HG03432 (cell line): ENCODE measurements around the gene KPNA1.
"Not testable (repeated sequence)": the region's sequence is repeated elsewhere in the genome, so short reads cannot be mapped to it uniquely, and the experiment has no call there.

Experiments used
- ATAC-seq: cut with Tn5 transposase; IDR thresholded peaks from one replicate; pipeline ENCODE4 v1.9.1; 2021; ENCODE audit warnings: mild to moderate bottlenecking, moderate library complexity; ENCODE audit not compliant: unreplicated experiment

Gene KPNA1

DNA sequence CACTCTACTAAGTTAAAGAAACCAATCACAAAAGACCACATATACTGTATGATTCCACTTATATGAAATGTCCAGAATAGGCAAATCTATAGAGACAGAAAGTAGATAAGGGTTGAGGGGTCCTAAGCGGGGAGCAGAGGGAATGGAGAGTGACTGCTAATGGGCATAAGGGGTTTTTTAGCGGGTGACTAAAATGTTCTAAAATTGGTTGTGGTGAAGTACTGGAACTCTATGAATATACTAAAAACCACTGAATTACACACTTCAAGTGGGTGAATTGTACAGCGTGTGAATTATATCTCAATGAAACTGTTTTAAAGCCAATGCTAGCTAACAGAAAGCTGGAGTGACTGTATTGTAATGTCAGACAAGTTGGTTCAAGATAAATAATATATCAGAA is 33.3 kb downstream of the KPNA1 start:
- ATAC-seq = no peak

DNA sequence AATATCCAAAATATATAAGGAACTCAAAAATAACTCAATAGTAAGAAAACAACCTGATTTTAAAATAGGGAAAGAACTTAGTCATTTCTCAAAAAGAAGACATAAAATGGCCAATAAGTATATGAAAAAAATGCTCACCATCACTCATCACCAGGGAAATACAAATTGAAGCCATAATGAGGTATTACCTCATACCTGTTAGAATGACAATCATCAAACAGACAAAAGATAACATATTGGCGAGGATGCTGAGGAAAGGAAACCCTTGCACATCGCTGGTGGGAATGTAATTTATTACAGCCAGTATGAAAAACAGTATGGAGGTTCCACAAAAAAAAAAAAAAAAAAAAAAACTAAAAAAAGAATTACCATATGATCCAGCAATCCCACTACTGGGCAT is 38.2 kb downstream of the KPNA1 start:
- no peak for ATAC-seq

DNA sequence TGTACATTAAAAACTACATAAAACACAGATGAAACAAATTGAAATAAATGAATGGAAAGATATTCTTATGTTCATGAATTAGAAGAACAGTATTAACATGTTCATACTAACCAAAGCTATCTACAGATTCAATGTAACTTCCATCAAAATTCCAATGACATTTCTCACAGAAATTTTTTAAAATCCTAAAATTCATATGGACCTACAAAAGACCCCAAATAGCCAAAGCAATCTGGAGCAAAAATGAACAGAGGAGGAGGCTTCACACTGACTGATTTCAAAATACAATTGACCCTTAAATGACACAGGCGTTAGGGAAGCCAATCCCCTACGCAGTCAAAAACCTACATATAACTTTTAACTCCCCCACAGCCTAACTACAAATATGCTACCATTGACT is 39.4 kb downstream of the KPNA1 start:
- ATAC-seq = no peak

DNA sequence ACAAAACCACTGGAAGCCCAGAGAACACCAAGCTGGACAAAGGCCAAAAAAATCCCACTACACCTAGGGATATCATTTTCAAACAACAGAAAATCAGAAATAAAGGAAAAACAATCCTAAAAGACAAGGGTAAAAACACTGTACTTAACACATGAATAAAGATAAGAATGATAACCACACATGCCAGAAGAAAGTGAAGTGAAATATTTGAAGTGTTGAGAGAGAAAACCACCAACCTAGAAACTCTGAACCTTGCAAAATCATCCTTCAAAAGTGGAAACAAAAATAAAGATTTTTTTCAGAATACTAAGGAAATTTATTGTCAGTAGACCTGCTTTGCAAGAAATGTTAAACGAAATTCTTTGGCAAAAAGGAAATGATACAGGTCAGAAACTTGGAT is 45.1 kb downstream of the KPNA1 start:
- ATAC-seq = no peak

DNA sequence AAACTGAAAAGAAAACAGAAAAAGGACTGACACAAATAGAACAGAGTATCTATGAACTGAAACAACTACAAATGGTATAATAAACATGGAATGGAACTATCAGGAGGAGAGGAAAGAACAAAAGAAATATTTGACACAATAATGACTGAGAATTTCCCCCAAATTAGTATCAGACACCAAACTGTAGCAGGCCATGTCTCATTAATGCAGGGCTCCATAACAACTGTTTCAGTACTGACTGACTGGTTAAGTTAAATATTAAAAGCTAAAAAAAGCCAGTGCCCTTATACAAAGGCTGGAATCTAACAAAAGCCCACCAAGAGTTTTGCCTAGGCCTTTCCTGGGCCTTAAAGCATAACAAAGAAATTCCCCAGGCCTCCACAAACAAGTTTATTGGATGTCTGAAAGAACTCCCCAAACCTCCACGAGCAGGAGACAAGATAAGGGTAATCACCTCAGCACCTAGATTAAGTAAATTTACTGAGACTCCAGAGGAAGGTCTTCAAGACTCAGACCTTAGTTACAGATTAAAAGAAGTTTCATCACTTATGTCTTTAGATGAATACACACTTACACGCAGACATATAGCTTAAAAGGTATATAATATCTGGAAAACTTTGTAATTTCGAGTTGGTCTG is 45.7 kb downstream of the KPNA1 start:
- peak; percentile 71 for ATAC-seq

DNA sequence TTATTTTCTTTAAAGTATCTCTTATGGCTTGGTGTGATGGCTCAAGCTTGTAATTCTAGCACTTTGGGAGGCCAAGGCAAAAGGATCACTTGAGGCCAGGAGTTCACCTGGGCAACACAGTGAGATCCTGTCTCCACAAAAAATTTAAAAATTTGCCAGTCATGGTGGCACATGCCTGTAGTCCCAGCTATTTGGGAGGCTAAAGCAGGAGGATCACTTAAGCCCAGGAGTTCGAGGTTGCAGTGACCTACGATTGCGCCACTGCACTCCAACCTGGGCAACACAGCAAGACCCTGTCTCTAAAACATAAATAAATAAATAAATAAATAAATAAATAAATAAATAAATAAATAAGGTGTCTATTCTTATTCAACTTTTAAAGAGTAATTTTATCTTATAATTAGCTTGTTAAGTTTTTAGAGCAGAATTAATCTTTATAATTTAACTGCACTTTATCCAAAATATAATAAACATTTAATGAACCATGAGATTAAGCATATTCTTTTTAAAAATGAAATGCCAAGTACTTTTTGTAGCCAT is 48.0 kb downstream of the KPNA1 start:
- ATAC-seq = no peak

DNA sequence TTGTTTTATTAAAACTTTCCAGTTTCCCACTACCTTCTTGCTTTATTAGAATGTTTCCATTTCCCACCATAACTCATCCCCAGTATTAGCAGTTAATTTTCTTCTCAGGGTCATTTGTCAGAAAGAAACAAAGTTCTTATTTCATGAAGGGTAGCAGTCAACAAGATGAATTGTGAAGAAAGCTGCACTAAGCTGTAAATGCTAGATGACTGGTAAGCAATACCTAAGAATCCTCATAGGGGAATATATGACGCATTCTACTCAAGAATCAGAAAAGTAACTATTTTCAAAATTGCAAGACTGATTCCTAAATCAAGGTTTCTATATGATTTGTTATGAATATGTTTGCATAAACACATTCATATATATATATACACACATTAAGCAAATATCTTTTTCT is 50.1 kb downstream of the KPNA1 start:
- ATAC-seq = no peak

DNA sequence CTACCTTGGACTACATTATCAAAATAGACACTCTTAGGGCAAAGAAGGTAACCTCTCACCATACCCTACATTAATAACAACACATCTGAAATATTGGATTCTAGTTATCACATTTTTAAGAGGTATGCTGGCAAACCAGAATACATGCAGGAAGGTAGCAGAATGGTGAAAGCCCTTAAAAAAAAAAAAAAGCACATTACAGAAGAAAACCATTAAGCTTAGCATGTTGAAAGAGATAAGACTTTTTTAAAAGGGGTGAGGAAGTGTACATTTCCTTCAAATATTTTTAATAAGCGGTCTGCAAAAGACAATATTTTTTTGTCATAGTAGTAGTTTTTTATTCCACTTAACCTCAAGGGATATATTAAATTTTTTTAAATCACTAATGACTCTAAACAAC is 52.3 kb downstream of the KPNA1 start:
- no peak for ATAC-seq

DNA sequence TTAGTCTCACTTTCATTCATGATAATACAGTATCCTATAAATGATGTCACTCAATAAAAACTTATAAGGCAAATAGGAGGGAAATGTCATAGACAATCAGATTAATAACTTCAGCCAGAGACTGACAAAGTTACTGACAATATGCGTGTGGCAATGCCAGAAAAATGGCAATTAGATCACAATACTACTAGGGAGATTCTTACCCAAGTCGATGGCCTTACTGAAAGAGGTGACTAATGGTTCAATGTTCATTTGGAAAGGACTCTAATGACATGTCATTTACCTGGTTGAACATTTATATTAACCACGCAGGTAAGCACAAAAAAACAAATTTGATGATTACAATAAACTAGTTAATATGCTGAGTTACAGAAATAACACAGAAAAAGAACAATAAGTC is 52.9 kb downstream of the KPNA1 start:
- no peak for ATAC-seq

DNA sequence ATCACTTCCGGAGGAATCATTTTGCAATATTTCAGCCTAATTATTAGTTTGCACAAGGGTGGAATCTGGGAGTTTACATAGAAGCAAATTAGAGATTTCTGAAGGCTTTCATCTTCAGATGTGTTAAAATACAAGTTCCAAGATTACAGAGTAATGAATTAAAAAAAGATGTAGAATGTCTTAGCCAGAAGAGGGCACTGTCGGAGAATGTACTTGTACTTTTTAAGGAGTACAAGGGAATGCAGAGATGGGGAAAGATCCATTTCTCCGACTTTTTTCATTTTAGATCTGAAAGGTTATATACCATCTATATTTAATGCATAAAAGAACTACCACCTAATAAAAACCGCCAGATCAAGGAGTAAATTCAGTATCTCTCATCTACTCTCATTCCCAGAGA is 55.7 kb downstream of the KPNA1 start:
- no peak for ATAC-seq

DNA sequence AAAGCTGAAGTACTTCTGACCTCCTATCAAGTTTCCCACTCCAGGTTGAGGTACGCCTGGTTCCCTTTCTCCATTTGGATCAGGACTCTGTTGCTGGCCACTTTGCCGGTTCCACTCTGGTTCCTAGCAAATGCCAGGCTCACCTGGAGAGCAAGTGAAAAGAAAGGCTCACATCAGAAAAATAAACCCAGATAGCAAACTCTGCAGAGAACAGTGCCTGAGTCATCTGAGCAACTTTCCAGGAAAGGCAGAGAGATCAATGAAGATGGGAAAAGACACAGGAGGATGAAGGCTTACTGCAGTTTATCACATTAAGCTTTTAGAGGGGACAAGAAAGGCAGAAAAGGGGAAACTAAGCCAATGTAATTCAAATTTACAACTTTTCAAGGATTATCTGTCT is 57.0 kb downstream of the KPNA1 start:
- ATAC-seq = no peak

DNA sequence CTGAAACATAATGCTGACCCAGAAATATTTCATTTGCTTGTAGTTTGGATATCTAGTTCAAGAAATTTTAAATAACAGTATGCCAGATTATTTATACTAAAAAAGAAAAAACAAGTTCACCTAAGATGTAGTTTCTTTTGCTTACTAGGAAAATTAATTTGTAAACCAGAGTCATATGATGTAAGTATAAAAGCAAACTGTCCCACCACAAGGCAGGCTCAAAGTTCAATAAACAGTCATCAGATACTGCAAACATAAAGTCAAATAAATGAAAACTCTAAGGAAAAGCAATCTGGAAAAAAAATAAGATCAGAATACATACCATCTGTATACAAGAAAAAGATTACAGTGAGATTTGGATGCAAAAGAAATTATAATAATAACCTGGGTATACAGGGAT is 58.7 kb downstream of the KPNA1 start:
- no peak for ATAC-seq

DNA sequence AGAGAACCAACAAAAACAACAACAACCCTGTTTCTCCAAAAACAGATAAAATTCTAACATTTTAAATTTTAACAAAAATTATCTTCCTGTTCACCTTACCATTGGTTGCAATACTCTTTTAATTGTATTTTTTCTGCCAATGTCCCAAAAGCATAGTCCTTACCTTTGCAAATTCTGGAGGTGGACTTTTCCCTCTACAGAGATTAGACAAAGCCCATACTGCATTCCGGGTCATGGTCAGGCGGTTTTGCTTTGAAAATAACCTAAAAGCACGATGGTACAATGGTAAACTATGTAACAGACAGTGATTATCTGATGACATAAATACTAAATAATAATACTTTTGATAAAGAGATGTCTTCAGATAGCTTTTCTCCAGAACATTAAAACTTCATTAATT is 63.4 kb downstream of the KPNA1 start:
- no peak for ATAC-seq

DNA sequence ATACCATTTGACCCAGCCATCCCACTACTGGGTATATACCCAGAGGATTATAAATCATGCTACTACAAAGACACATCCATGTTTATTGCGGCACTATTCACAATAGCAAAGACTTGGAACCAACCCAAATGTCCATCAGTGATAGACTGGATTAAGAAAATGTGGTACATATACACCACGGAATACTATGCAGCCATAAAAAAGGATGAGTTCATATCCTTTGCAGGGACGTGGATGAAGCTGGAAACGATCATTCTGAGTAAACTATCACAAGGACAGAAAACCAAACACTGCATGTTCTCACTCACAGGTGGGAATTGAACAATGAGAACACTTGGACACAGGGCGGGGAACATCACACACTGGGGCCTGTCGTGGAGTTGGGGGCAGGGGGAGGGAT is 66.5 kb downstream of the KPNA1 start:
- not testable (repeated sequence) for ATAC-seq

DNA sequence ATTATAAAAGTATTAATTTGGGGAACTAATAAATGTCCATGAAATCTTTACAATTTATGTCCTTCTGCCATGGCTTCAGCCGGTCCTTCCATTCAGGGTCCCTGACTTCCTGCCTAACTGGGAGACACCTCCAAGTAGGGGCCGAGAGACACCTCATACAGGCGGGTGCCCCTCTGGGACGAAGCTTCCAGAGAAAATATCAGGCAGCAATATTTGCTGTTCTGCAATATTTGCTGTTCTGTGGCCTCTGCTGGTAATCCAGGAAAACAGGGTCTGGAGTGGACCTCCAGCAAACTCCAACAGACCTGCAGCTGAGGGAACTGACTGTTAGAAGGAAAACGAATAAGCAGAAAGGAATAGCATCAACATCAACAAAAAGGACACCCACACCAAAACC is 70.2 kb downstream of the KPNA1 start:
- ATAC-seq = not testable (repeated sequence)

DNA sequence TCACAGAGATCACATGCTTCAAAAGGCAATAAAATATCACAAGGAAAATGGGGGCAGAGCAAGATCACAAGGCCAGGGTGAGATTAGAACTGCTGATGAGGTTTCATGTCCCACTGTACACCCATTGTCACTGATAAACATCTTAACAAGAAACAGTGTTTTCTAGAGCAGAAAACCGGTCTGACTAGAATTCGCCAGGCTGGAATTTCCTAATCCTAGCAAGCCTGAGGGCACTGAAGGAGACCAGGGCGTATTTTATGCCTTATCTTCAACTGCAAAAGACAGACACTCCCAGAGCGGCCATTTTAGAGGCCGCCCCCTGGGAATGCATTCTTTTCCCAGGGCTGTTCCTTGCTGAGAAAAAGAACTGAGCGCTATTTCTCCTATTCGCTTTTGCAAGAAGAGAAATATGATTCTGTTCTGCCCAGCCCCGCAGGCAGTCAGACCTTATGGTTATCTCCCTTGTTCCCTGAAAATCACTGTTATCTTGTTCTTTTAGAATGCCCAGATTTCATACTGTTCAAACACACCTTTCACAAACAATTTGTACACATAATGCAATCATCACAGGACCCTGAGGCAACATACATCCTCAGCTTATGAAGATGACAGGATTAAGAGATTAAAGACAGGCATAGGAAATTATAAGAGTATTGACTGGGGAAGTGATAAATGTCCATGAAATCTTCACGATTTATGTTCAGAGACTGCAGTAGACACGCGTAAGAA is 70.8 kb downstream of the KPNA1 start:
- not testable (repeated sequence) for ATAC-seq

DNA sequence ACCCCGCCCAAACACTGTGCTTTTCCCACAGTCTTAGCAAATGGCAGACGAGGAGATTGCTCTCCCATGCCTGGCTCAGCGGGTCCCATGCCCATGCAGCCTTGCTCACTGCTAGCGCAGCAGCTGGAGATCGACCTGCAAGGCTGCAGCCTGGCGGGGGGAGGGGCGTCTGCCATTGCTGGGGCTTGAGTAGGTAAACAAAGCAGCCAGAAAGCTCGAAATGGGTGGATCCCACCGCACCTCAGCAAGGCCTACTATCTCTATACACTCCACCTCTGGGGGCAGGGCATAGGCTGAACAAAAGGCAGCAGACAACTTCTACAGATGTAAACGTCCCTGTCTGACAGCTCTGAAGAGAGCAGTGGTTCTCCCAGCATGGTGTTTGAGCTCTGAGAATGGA is 71.6 kb downstream of the KPNA1 start:
- no peak for ATAC-seq

DNA sequence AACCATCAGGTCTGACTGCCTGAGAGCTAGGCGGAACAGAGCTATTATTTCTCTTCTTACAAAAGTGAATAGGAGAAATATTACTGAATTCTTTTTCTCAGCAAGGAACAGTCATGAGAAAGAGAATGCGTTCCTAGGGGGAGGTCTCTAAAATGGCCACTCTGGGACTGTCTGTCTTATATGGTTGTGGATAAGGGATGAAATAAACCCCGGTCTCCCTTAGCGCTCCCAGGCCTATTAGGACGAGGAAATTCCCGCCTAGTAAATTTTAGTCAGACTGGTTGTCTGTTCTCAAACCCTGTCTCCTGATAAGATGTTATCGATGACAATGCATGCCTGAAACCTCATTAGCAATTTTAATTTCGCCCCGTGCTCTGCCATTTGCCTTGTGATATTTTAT is 78.8 kb downstream of the KPNA1 start:
- ATAC-seq = no peak

DNA sequence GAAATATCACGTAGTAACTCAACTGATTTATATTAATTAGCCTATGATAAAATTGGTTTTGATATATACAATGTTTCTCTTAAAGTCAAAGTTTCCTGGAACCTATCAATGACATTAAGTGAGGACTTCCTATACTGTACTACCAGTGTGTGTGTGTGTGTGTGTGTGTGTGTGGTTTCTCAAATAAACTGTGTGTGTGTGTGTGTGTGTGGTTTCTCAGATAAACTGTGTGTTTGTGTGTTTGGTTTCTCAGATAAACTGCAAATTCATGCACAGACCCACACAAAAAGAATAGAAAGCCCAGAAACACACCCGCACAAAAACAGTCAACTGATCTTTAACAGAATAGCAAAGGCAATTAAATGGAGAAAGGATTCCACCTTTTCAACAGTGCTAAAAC is 84.4 kb downstream of the KPNA1 start:
- ATAC-seq = no peak

DNA sequence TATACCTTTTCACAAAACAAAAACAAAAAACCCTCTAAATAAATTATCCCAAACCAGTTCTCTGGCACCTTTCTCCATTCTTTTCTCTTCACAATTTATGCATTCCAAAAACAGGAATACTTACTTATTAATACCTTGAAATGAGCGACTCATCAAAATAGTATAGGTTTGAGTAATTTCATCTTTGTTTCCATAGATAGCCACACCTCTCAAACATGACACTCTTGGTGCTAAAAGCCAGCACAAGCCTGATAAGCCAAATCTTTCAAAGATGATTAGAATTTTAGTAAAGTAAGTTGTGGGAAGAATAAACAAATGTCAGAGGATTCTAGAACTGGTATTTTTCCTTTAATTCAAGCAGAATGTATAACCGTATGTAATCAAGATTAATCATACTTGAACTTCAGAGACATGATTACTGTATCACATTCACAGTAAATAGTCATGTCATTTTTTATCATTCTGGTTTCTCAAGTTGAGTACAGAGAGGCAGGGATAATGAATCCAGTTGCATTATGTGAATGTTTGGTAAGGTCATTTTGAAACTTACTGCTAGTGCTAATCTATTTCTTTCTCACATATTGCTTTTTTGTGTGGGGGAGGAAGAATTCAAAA is 86.8 kb downstream of the KPNA1 start:
- ATAC-seq = no peak

DNA sequence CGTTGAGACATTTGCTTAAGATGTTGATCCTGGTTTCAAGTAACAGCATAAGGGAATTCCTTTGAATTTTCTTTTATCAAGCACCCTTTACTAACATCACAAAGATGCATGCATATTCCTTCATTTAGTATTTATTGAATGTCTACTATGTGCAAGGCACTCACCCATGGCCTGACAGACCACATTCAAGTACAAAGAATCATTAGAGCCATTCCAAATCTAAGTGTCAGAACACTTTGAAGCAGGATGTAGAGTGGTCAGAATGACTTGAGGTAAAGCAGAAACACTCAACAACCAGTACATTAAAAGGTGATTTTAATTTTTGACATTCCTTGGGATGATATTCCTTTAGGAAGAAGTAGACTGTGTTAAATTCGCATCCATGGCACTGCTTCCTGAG is 92.9 kb downstream of the KPNA1 start:
- ATAC-seq = no peak

DNA sequence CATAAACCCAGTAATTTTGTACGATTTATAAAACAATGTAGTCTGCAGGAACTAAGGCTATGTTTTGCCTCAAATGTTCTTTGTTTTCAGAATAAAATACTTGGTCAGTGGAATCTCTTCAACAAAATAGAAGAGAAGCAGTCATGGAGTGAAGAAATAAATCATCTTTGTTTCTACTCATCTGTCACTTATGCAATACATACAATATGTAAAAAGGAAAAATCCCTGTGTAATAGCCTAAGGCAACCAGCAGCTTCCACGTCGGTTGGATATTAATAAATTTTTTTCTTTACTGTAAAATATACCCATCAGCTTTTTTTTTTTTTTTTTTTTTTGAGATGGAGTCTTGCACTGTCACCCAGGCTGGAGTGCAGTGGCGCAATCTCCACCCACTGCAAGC is 93.6 kb downstream of the KPNA1 start:
- no peak for ATAC-seq
